ENCODE data around the gene DNHD1. TPM values are rescaled to one million over a fixed set of nuclear protein-coding genes. Genes with fewer than 3 reads are reported as not detected.

DNHD1 gene
- total and polyA plus RNA-seq, 2 experiments from 2014 or later = 3.6 to 9.6 TPM

GRCh38 chr11:6489306-6489705 is 7.8 kb upstream of the DNHD1 start (continued):
- TF ChIP-seq ZNF462 (CRISPR knock-in tag; IDR thresholded peaks at IDR 0.05) (no peak), ZNF114 (CRISPR knock-in tag; IDR thresholded peaks at IDR 0.05) (no peak), JUNB (IDR thresholded peaks at IDR 0.05; ENCODE audit: unreplicated experiment) (no peak), ETS1 (IDR thresholded peaks at IDR 0.05) (no peak)

GRCh38 chr11:6498121-6498520 is 1.0 kb downstream of the DNHD1 start:
- H3K27me3 ChIP-seq (ENCODE audit: insufficient read depth) = no peaks in the 10 kb centered on the region
- peaks cover 4% of the 10 kb centered on the region; the same call in 1 of the 2 replicates for H3K4me1 ChIP-seq (ENCODE audit: insufficient read depth)
- H3F3A ChIP-seq (replicated peaks; ENCODE audit: low read depth) = no peaks in the 10 kb centered on the region
- H4K20me1 ChIP-seq (replicated peaks; ENCODE audit: insufficient read depth) = peaks cover 5% of the 10 kb centered on the region; the same call in 1 of the 2 replicates
- no peaks in the 10 kb centered on the region for H3K9me2 ChIP-seq (ENCODE audit: insufficient read depth)
- no peak overlapping the region for H3K4me3 ChIP-seq
- H3K4me2 ChIP-seq = no peak overlapping the region
- Mint-ChIP-seq H3K27me3 (ENCODE audit: insufficient read depth, low read depth, poor library complexity) (peaks cover 9% of the 10 kb centered on the region), H3K9me3 (no peaks in the 10 kb centered on the region), H3K36me3 (ENCODE audit: low read depth) (no peaks in the 10 kb centered on the region; the same call in 2 of the 3 replicates), H3K4me1 (peaks cover 8% of the 10 kb centered on the region), H3K27ac (no peak overlapping the region), H3K4me3 (no peak overlapping the region)
- H3K36me3 ChIP-seq (ENCODE audit: insufficient read depth) = no peaks in the 10 kb centered on the region
- H3K27ac ChIP-seq (ENCODE audit: low read depth) = no peak overlapping the region
- H3K79me2 ChIP-seq (replicated peaks; ENCODE audit: insufficient read depth) = no peaks in the 10 kb centered on the region
- no peak for ATAC-seq
- no peak for DNase-seq (ENCODE audit: low spot score)
- H2AFZ ChIP-seq = no peak overlapping the region
- no peak for TF ChIP-seq NANOG (IDR thresholded peaks at IDR 0.05; ENCODE audit: borderline replicate concordance)
- TF ChIP-seq CREB1 (CRISPR knock-in tag; IDR thresholded peaks at IDR 0.05; ENCODE audit: low read depth) = no peak
- no peak for TF ChIP-seq POLR2AphosphoS5 (IDR thresholded peaks at IDR 0.05; ENCODE audit: low read depth)
- TF ChIP-seq EZH2phosphoT487 (IDR thresholded peaks at IDR 0.05; ENCODE audit: unreplicated experiment) = no peak
- TF ChIP-seq STAT1 (IDR thresholded peaks at IDR 0.05; ENCODE audit: unreplicated experiment) = no peak
- TF ChIP-seq EZH2 (IDR thresholded peaks at IDR 0.05; ENCODE audit: low read depth, unreplicated experiment) = no peak
- TF ChIP-seq ZNF114 (CRISPR knock-in tag; IDR thresholded peaks at IDR 0.05) = no peak
- no peak for TF ChIP-seq ZNF462 (CRISPR knock-in tag; IDR thresholded peaks at IDR 0.05)
